GM20000 (cell line): Measurements from ENCODE around the gene CD164L2.

Experiments
- DNase-seq: peaks from one replicate; pipeline ENCODE4 v3.0.0; 2012; ENCODE audit warnings: low spot score
- CTCF ChIP-seq: IDR thresholded peaks from 2 replicates; pipeline ENCODE4 v1.5.1; 2012; ENCODE audit warnings: mild to moderate bottlenecking, control low read depth; ENCODE audit errors: extremely low read depth, missing control alignments

Gene CD164L2

GRCh38 chr1:27358928-27359313 lies 24.2 kb downstream of the CD164L2 start:
- no peak for DNase-seq

GRCh38 chr1:27358038-27358927 lies 24.9 kb downstream of the CD164L2 start:
- DNase-seq = no peak
- TF ChIP-seq CTCF = no peak

More at GRCh38 chr1:27358928-27359313, 24.2 kb downstream of the CD164L2 start:
- TF ChIP-seq CTCF = no peak

- TF ChIP-seq CTCF = peak; percentile 88
- peak; percentile 96 for DNase-seq
These were observed 25.7 kb downstream of the CD164L2 start for GRCh38 chr1:27357281-27358037.

GRCh38 chr1:27356619-27357280 lies 26.4 kb downstream of the CD164L2 start:
- no peak for TF ChIP-seq CTCF
- DNase-seq = no peak

GRCh38 chr1:27356277-27356618 lies 26.9 kb downstream of the CD164L2 start:
- TF ChIP-seq CTCF = no peak
- DNase-seq = no peak

- TF ChIP-seq CTCF = no peak
- DNase-seq = no peak
These were observed 27.4 kb downstream of the CD164L2 start for GRCh38 chr1:27355683-27356082.

- TF ChIP-seq CTCF = no peak
These were observed 29.5 kb downstream of the CD164L2 start for GRCh38 chr1:27353629-27354028.

More at GRCh38 chr1:27353629-27354028, 29.5 kb downstream of the CD164L2 start:
- no peak for DNase-seq
